Kidney glomerular epithelial cell (primary cell): ENCODE results near the gene EIF4A2.

ENCODE experiments used
- DNase-seq: peaks from one replicate; lab custom pipeline; 2025; lab: John Stamatoyannopoulos, UW

Gene EIF4A2

GRCh38 chr3:186783058-186783730 lies at the start of gene EIF4A2:
TSS of gene EIF4A2 (plus strand) at chr3:186783577. CDS start at chr3:186783611, 34 bp downstream.
- DNase-seq: peak; percentile 82

GRCh38 chr3:186742618-186743380 lies 40.6 kb upstream of the EIF4A2 start:
- DNase-seq: peak; percentile 42

GRCh38 chr3:186743666-186744065 lies 39.7 kb upstream of the EIF4A2 start:
- no peak for DNase-seq

- peak; percentile 8 for DNase-seq
Measured at GRCh38 chr3:186746008-186746407, 37.4 kb upstream of the EIF4A2 start.

GRCh38 chr3:186750316-186750715 lies 33.1 kb upstream of the EIF4A2 start:
- no peak for DNase-seq

- DNase-seq: no peak
Measured at GRCh38 chr3:186751480-186751879, 31.9 kb upstream of the EIF4A2 start.

- DNase-seq: no peak
Measured at GRCh38 chr3:186754006-186754405, 29.4 kb upstream of the EIF4A2 start.

GRCh38 chr3:186754871-186755270 lies 28.5 kb upstream of the EIF4A2 start:
- no peak for DNase-seq

GRCh38 chr3:186757214-186757613 lies 26.2 kb upstream of the EIF4A2 start:
- DNase-seq: no peak

- no peak for DNase-seq
Measured at GRCh38 chr3:186757686-186758220, 25.6 kb upstream of the EIF4A2 start.

- DNase-seq: no peak
Measured at GRCh38 chr3:186759231-186759930, 24.0 kb upstream of the EIF4A2 start.

GRCh38 chr3:186760141-186760833 lies 23.1 kb upstream of the EIF4A2 start:
- peak; percentile 75 for DNase-seq

GRCh38 chr3:186760897-186761447 lies 22.4 kb upstream of the EIF4A2 start:
- DNase-seq: no peak

GRCh38 chr3:186772281-186772694 lies 11.1 kb upstream of the EIF4A2 start:
- DNase-seq: no peak

GRCh38 chr3:186772701-186773417 lies 10.5 kb upstream of the EIF4A2 start:
- no peak for DNase-seq

GRCh38 chr3:186775999-186776398 lies 7.4 kb upstream of the EIF4A2 start:
- DNase-seq: no peak

- DNase-seq: no peak
Measured at GRCh38 chr3:186779204-186779603, 4.2 kb upstream of the EIF4A2 start.

GRCh38 chr3:186782542-186783057 lies 777 bp upstream of the EIF4A2 start:
- DNase-seq: peak; percentile 74

- DNase-seq: peak; percentile 57
Measured at GRCh38 chr3:186783731-186784515, 546 bp downstream of the EIF4A2 start.
